ENCODE measurements around the gene OR10K2. TPM values are rescaled to one million over a fixed set of nuclear protein-coding genes. Genes with fewer than 3 reads are reported as not detected.
"Not testable (repeated sequence)": the region's sequence is repeated elsewhere in the genome, so short reads cannot be mapped to it uniquely, and the experiment has no call there.

Gene OR10K2
- not detected in 2 replicates for total RNA-seq (2014; rRNA removed; shearing (Covaris generic))
- polyA plus RNA-seq (2015; cell fraction: cytosol; rRNA removed), result not detected in 2 replicates
- polyA plus RNA-seq (2015; cell fraction: nucleus; rRNA removed), result not detected in 2 replicates

GRCh38 chr1:158426137-158426536 is at the start of gene OR10K2:
TSS of gene OR10K2 (minus strand) at chr1:158426237. CDS start at chr1:158420866, 5,371 bp downstream.
- DNase-seq (ENCODE audit: low read depth, low spot score), result no peak
- in situ Hi-C loops (cut with HindIII; ENCODE audit: low pct_unique_long_range_greater_than_20kb, low sequenced_read_pairs), result no loop called here

GRCh38 chr1:158471920-158472319 is 45.9 kb upstream of the OR10K2 start, which contains the start of gene OR10R2:
TSS of gene OR10R2 (plus strand) at chr1:158472220. CDS start at chr1:158472326, 106 bp downstream.
- DNase-seq (ENCODE audit: low read depth, low spot score), result no peak
- in situ Hi-C loops (cut with HindIII; ENCODE audit: low pct_unique_long_range_greater_than_20kb, low sequenced_read_pairs), result no loop called here

GRCh38 chr1:158461534-158461933 is 35.5 kb upstream of the OR10K2 start, which contains the start of gene OR10K1:
TSS of gene OR10K1 (plus strand) at chr1:158461834. CDS start at chr1:158465562, 3,728 bp downstream.
- DNase-seq (ENCODE audit: low read depth, low spot score), result no peak
- in situ Hi-C loops (cut with HindIII; ENCODE audit: low pct_unique_long_range_greater_than_20kb, low sequenced_read_pairs), result no loop called here

GRCh38 chr1:158458263-158458662 is 32.2 kb upstream of the OR10K2 start:
- in situ Hi-C loops (cut with HindIII; ENCODE audit: low pct_unique_long_range_greater_than_20kb, low sequenced_read_pairs), result no loop called here
- no peak for DNase-seq (ENCODE audit: low read depth, low spot score)

- in situ Hi-C loops (cut with HindIII; ENCODE audit: low pct_unique_long_range_greater_than_20kb, low sequenced_read_pairs), result no loop called here
- DNase-seq (ENCODE audit: low read depth, low spot score), result no peak
Observed at GRCh38 chr1:158457246-158457645, 31.2 kb upstream of the OR10K2 start.

GRCh38 chr1:158454537-158454936 is 28.5 kb upstream of the OR10K2 start:
- no peak for DNase-seq (ENCODE audit: low read depth, low spot score)
- in situ Hi-C loops (cut with HindIII; ENCODE audit: low pct_unique_long_range_greater_than_20kb, low sequenced_read_pairs), result no loop called here

- DNase-seq (ENCODE audit: low read depth, low spot score), result no peak
- in situ Hi-C loops (cut with HindIII; ENCODE audit: low pct_unique_long_range_greater_than_20kb, low sequenced_read_pairs), result no loop called here
Observed at GRCh38 chr1:158445376-158445775, 19.3 kb upstream of the OR10K2 start.

GRCh38 chr1:158434741-158435140 is 8.7 kb upstream of the OR10K2 start:
- DNase-seq (ENCODE audit: low read depth, low spot score), result no peak
- in situ Hi-C loops (cut with HindIII; ENCODE audit: low pct_unique_long_range_greater_than_20kb, low sequenced_read_pairs), result no loop called here

- in situ Hi-C loops (cut with HindIII; ENCODE audit: low pct_unique_long_range_greater_than_20kb, low sequenced_read_pairs); DNase-seq (ENCODE audit: low read depth, low spot score): not testable (repeated sequence)
Observed at GRCh38 chr1:158430163-158430562, 4.1 kb upstream of the OR10K2 start.

GRCh38 chr1:158425027-158425426 is 1.0 kb downstream of the OR10K2 start:
- DNase-seq (ENCODE audit: low read depth, low spot score), result no peak
- in situ Hi-C loops (cut with HindIII; ENCODE audit: low pct_unique_long_range_greater_than_20kb, low sequenced_read_pairs), result no loop called here

GRCh38 chr1:158422212-158422611 is 3.8 kb downstream of the OR10K2 start:
- DNase-seq (ENCODE audit: low read depth, low spot score), result no peak
- in situ Hi-C loops (cut with HindIII; ENCODE audit: low pct_unique_long_range_greater_than_20kb, low sequenced_read_pairs), result no loop called here

GRCh38 chr1:158417586-158417985 is 8.5 kb downstream of the OR10K2 start:
- in situ Hi-C loops (cut with HindIII; ENCODE audit: low pct_unique_long_range_greater_than_20kb, low sequenced_read_pairs), result no loop called here
- DNase-seq (ENCODE audit: low read depth, low spot score), result no peak

GRCh38 chr1:158414651-158415345 is 11.2 kb downstream of the OR10K2 start:
- no peak for DNase-seq (ENCODE audit: low read depth, low spot score)
- in situ Hi-C loops (cut with HindIII; ENCODE audit: low pct_unique_long_range_greater_than_20kb, low sequenced_read_pairs), result no loop called here

- in situ Hi-C loops (cut with HindIII; ENCODE audit: low pct_unique_long_range_greater_than_20kb, low sequenced_read_pairs), result no loop called here
Observed at GRCh38 chr1:158407092-158407491, 18.9 kb downstream of the OR10K2 start.

GRCh38 chr1:158400871-158401270 is 25.2 kb downstream of the OR10K2 start:
- no peak for DNase-seq (ENCODE audit: low read depth, low spot score)
- in situ Hi-C loops (cut with HindIII; ENCODE audit: low pct_unique_long_range_greater_than_20kb, low sequenced_read_pairs), result no loop called here

More at GRCh38 chr1:158407092-158407491, 18.9 kb downstream of the OR10K2 start:
- DNase-seq (ENCODE audit: low read depth, low spot score), result no peak

- in situ Hi-C loops (cut with HindIII; ENCODE audit: low pct_unique_long_range_greater_than_20kb, low sequenced_read_pairs), result no loop called here
- no peak for DNase-seq (ENCODE audit: low read depth, low spot score)
Observed at GRCh38 chr1:158398818-158399514, 27.1 kb downstream of the OR10K2 start, which contains the start of gene OR10T2. TSS of gene OR10T2 (minus strand) at chr1:158399466. CDS start at chr1:158399466, 0 bp downstream.

- DNase-seq (ENCODE audit: low read depth, low spot score), result no peak
- in situ Hi-C loops (cut with HindIII; ENCODE audit: low pct_unique_long_range_greater_than_20kb, low sequenced_read_pairs), result no loop called here
Observed at GRCh38 chr1:158396646-158397045, 29.4 kb downstream of the OR10K2 start.

GRCh38 chr1:158393476-158393875 is 32.6 kb downstream of the OR10K2 start:
- in situ Hi-C loops (cut with HindIII; ENCODE audit: low pct_unique_long_range_greater_than_20kb, low sequenced_read_pairs), result no loop called here
- DNase-seq (ENCODE audit: low read depth, low spot score), result no peak

Data from SK-MEL-5 (cell line).